NCI-H2196 treated with DMSO at 0.1 percent for 48 hours (cell line): Measurements from ENCODE around the gene HOXB4.
"Not testable (repeated sequence)": the region's sequence is repeated elsewhere in the genome, so short reads cannot be mapped to it uniquely, and the experiment has no call there.

Source experiments
- DNase-seq: peaks from one replicate; lab custom pipeline; 2025; ENCODE audit not compliant: unreplicated experiment; lab: John Stamatoyannopoulos, UW

HOXB4 gene

GRCh38 chr17:48535793-48536559, 42.2 kb downstream of the HOXB4 start:
- DNase-seq: not testable (repeated sequence)

DNA sequence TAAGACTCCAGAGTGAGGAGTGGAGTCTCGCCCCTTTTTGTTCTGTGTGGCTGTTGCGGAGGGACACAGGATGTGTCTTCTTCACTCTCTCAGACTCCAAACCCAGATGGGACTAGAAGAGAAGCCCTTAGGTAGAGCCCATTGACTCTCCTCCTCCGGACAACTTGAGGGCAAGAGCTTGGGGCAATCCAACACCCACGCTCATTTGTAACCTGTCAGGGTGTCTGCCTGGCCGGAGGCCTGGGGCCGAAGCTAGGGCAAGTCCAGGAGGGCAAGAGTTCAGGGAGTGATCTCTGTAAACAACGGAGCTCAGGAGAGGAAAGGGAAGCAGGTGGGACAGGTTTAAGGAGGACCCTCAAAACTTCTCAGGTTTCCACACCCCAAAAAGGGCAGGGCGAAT, 45.9 kb downstream of the HOXB4 start:
- DNase-seq: no peak

DNA sequence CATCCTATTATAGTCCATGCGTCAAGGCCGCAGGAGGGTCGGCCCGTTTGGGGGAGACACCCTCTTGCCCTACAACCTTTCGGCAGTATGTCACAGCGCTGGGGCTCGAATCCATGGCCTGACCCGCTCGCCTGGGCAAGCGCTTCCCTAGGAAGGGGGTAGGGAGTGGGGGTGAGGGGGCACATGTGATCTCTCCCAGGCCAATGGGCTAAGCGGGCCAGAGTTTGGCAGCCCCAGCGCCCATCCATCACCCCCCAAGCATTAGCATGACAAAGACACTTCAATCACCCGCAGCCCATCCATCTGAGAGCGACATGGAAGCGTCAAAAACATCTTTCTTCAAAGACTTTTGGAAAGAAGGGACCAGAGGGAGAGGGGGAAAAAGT, 47.3 kb downstream of the HOXB4 start, which contains the start of gene HOXB1:
Gene HOXB1, minus strand, starts transcription at position 125 of the 386 bp plus-strand sequence. Its CDS starts 107 bp downstream, at position 18.
- no peak for DNase-seq

- no peak for DNase-seq
Observed at GRCh38 chr17:48530208-48530886, 47.8 kb downstream of the HOXB4 start.

- DNase-seq: no peak
Observed at GRCh38 chr17:48529683-48530009, 48.5 kb downstream of the HOXB4 start.

- DNase-seq: no peak
Observed at GRCh38 chr17:48528936-48529682, 49.0 kb downstream of the HOXB4 start.

GRCh38 chr17:48528153-48528935, 49.8 kb downstream of the HOXB4 start:
- no peak for DNase-seq

DNA sequence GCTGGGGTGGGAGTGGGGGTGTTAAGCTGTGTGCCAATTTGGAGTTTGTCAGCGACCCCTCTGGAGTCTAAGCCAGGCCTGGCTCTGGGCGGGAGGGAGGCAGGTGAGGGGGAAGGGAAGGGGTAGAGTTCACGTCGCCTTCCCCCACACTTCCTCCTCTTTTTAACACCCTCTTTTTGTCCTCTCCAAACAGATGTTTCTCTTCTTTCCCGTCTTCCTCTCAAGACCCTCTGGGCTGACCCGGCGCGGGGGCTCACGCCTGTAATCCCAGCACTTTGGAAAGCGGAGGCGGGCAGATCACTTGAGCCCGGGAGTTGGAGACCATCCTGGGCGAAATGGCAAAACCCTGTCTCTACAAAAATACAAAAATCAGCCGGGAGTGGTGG, 50.6 kb downstream of the HOXB4 start:
- no peak for DNase-seq

DNA sequence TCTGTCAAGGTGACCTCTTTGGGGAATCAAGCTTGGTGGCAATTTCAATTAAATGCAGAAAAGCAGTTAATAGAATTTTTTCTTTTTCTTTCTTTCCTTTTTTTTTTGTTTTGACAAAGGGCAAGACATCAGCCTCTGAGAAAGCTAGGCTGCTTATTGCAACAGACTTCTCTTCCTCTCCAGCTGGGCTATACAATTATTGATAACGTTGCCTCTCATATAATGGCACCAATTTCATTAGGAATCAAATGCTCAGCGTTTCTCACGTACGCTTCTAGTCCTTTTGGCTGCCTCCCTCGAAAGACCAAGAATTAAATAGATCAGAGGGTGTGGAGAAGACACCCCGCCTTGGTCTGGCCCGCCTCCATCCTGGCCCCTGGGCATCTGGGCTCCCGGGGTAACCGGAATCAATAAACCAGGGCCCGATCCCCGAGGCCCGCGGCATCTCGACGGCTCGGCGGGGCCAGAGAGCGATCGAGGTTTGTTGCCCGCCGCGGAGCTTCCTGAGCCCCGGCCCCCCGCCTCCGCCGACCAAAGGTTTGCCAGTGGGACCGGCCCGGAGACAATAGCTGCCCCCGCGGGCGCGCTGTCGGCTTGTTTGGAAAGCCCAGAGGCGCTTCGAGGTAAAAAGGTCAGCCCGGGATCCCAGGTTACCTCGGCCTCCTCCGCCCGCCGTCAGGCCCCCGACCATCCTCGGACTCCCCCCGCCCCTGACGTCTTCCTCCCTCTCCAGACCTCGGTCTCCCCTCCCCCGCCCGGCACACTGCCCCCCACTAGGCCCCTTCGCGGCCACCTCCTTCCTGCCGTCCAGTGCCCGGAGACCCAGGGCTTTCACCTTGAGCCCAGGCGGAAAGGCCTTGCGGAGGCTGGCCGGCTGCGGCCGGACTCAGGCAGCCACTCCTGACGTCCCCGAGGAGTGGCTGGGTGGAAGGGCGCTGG, 51.3 kb downstream of the HOXB4 start:
- no peak for DNase-seq
